ENCODE measurements around the gene SNAPC1. TPM values are rescaled to one million over a fixed set of nuclear protein-coding genes. Genes with fewer than 3 reads are reported as not detected.
A peak's percentile ranks its signal among the peaks of the same experiment; 100 is the strongest.

The SNAPC1 gene
- 7.9 to 9.9 TPM (median 8.6 TPM) in 3 replicates for total RNA-seq
- long read RNA-seq, transcript SNAPC1-201 (10 exons, 2,656 nt), result major isoform, 29 of 31 reads
- long read RNA-seq, partial matches to known transcripts, result 0 of 31 reads
- long read RNA-seq, other reads (novel, unspliced or antisense), result 2 of 31 reads

- H3K36me3 Mint-ChIP-seq (ENCODE audit: low read depth), result no peaks in the 10 kb centered on the region
- peak within 1 kb of the TSS; percentile 95 for H3K27ac Mint-ChIP-seq (ENCODE audit: unreplicated experiment)
- H3K9me3 Mint-ChIP-seq (ENCODE audit: low read depth), result no peaks in the 10 kb centered on the region
- H3K4me1 Mint-ChIP-seq (ENCODE audit: low read depth), result peaks cover 48% of the 10 kb centered on the region
- peak; percentile 96 for DNase-seq (ENCODE audit: low spot score)
- H3K4me3 Mint-ChIP-seq (ENCODE audit: unreplicated experiment), result peak within 1 kb of the TSS; percentile 97
- no peaks in the 10 kb centered on the region for H3K27me3 Mint-ChIP-seq (ENCODE audit: low read depth)
- TF ChIP-seq CTCF (IDR thresholded peaks at IDR 0.05), result no peak
Measured at GRCh38 chr14:61761959-61762786, at the start of gene SNAPC1. Gene SNAPC1 (plus strand): TSS chr14:61762420. CDS start chr14:61762461, 41 bp downstream.

- peak overlapping the region; percentile 69 for H3K27ac Mint-ChIP-seq (ENCODE audit: unreplicated experiment)
- TF ChIP-seq CTCF (IDR thresholded peaks at IDR 0.05), result no peak
- H3K27me3 Mint-ChIP-seq (ENCODE audit: low read depth), result no peaks in the 10 kb centered on the region
Measured at GRCh38 chr14:61713724-61714437, 48.3 kb upstream of the SNAPC1 start.

GRCh38 chr14:61716956-61717355, 45.3 kb upstream of the SNAPC1 start:
- Mint-ChIP-seq H3K27ac (ENCODE audit: unreplicated experiment) (peak overlapping the region; percentile 72), H3K4me3 (ENCODE audit: unreplicated experiment) (peak overlapping the region; percentile 5), H3K27me3 (ENCODE audit: low read depth) (no peaks in the 10 kb centered on the region), H3K36me3 (ENCODE audit: low read depth) (peaks cover 4% of the 10 kb centered on the region), H3K9me3 (ENCODE audit: low read depth) (no peaks in the 10 kb centered on the region), H3K4me1 (ENCODE audit: low read depth) (peaks cover 95% of the 10 kb centered on the region)
- no peak for DNase-seq (ENCODE audit: low spot score)
- TF ChIP-seq CTCF (IDR thresholded peaks at IDR 0.05), result no peak

More at GRCh38 chr14:61713724-61714437, 48.3 kb upstream of the SNAPC1 start:
- H3K36me3 Mint-ChIP-seq (ENCODE audit: low read depth), result no peaks in the 10 kb centered on the region
- peak overlapping the region; percentile 39 for H3K4me3 Mint-ChIP-seq (ENCODE audit: unreplicated experiment)
- DNase-seq (ENCODE audit: low spot score), result no peak
- H3K9me3 Mint-ChIP-seq (ENCODE audit: low read depth), result no peaks in the 10 kb centered on the region
- peaks cover 96% of the 10 kb centered on the region for H3K4me1 Mint-ChIP-seq (ENCODE audit: low read depth)

- H3K4me3 Mint-ChIP-seq (ENCODE audit: unreplicated experiment), result no peak overlapping the region
- H3K27me3 Mint-ChIP-seq (ENCODE audit: low read depth), result no peaks in the 10 kb centered on the region
- H3K27ac Mint-ChIP-seq (ENCODE audit: unreplicated experiment), result peak overlapping the region; percentile 32
- H3K4me1 Mint-ChIP-seq (ENCODE audit: low read depth), result peaks cover 90% of the 10 kb centered on the region
- no peak for TF ChIP-seq CTCF (IDR thresholded peaks at IDR 0.05)
- no peak for DNase-seq (ENCODE audit: low spot score)
- H3K9me3 Mint-ChIP-seq (ENCODE audit: low read depth), result no peaks in the 10 kb centered on the region
- H3K36me3 Mint-ChIP-seq (ENCODE audit: low read depth), result peaks cover 8% of the 10 kb centered on the region
Measured at GRCh38 chr14:61718039-61718438, 44.2 kb upstream of the SNAPC1 start.

All from chondrocyte (in vitro differentiated cells).